ENCODE results near the gene ARHGEF11.

DNA sequence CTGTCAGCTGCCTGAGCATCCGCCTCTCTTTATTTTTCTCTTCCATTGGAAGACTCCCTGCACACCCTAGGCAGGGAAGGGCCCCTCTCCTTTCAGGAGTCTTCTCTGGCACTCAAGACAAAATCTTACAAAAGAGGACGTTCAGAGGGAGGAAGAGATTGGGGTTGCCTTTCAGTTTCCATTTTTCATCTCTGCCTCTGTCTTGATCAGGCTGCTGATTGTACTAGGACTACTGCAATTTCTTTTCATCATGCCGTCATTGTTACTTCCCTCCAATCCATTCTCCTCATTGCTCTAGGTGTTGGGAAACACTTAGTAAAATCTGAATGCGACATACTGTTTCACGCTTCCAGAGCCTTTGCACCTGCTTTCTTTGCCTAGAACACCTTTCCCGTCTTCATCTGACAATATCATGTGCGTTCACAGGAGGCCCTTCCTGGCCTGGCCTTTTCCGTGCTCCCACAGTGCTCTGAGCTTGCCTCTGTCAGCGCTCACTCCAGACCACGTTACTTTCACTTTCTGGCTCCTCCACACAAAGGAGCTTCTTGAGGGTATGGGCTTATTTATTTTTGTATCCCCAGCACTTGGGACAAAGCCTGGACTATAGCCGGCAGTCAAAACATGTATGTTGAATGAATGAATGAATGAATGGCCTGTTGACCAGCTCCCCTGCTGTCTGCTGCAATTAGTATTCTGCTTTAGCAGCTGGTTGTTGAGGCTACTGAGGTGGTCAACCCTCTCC is 114.2 kb downstream of the ARHGEF11 start:
- TF ChIP-seq, protein P1, sequence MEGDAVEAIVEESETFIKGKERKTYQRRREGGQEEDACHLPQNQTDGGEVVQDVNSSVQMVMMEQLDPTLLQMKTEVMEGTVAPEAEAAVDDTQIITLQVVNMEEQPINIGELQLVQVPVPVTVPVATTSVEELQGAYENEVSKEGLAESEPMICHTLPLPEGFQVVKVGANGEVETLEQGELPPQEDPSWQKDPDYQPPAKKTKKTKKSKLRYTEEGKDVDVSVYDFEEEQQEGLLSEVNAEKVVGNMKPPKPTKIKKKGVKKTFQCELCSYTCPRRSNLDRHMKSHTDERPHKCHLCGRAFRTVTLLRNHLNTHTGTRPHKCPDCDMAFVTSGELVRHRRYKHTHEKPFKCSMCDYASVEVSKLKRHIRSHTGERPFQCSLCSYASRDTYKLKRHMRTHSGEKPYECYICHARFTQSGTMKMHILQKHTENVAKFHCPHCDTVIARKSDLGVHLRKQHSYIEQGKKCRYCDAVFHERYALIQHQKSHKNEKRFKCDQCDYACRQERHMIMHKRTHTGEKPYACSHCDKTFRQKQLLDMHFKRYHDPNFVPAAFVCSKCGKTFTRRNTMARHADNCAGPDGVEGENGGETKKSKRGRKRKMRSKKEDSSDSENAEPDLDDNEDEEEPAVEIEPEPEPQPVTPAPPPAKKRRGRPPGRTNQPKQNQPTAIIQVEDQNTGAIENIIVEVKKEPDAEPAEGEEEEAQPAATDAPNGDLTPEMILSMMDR (conservative IDR thresholded peaks at IDR 0.05; ENCODE audit: low read length): no peak
- no peak for TF ChIP-seq EZH2phosphoT487 (IDR thresholded peaks at IDR 0.05; ENCODE audit: borderline replicate concordance)
